ENCODE results near the gene CFAP74. TPM values are rescaled to one million over a fixed set of nuclear protein-coding genes. Genes with fewer than 3 reads are reported as not detected.

The CFAP74 gene
- total RNA-seq, 1 experiment from 2014 or later = 0.28 TPM

DNA sequence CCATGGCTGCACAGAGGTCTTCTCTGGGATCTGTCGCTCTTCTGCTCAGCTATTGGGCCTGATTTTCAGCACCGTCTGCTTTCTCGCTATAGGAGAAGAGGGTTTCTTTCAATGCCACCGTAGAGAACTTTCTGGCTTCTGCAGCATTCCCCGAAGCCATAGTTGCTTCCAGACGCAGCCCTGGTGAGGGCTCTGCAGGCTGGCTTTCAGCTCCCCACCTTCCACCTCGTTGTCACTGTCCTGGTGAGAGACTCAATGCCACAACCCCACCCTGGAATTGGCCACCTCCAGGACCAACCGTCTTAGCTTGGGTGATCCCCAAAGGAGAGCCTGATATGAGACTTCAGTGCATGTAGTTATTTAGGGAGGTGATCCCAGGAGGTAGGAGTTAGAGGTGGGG, 34.6 kb upstream of the CFAP74 start:
- Histone ChIP-seq H3K27me3 (ENCODE audit: insufficient read depth, low read length) (no peaks in the 10 kb centered on the region), H3K56ac (ENCODE audit: insufficient read length, low read depth, low read length) (no peak overlapping the region), H3K79me1 (ENCODE audit: insufficient read depth, low read depth, low read length, poor library complexity, severe bottlenecking) (no peaks in the 10 kb centered on the region), H3K4me1 (ENCODE audit: insufficient read depth, low read length) (no peaks in the 10 kb centered on the region), H2BK120ac (ENCODE audit: low read depth, low read length, poor library complexity, severe bottlenecking) (no peak overlapping the region), H3K9ac (ENCODE audit: extremely low read depth, insufficient read length, low read length) (no peak overlapping the region), H2AFZ (ENCODE audit: low read length) (no peak overlapping the region), H2BK20ac (ENCODE audit: low read depth, low read length, poor library complexity, severe bottlenecking) (no peak overlapping the region), H3K14ac (ENCODE audit: insufficient read depth, low read length) (no peak overlapping the region), H3K9me3 (ENCODE audit: control insufficient read depth, low read depth, low read length) (no peaks in the 10 kb centered on the region), H4K91ac (ENCODE audit: insufficient read length, low read depth, low read length) (no peak overlapping the region), H2BK5ac (ENCODE audit: insufficient read length, low read length) (no peak overlapping the region), H3K18ac (ENCODE audit: insufficient read length, low read depth, low read length) (no peak overlapping the region), H2BK12ac (ENCODE audit: insufficient read length, low read depth, low read length) (no peak overlapping the region), H4K5ac (ENCODE audit: insufficient read length, low read depth, low read length) (no peak overlapping the region), H3K27ac (ENCODE audit: insufficient read length, low read depth, low read length) (no peak overlapping the region), H3T11ph (ENCODE audit: low read length) (no peak overlapping the region), H3K79me2 (ENCODE audit: insufficient read depth, low read length) (no peaks in the 10 kb centered on the region), H3K23ac (ENCODE audit: insufficient read length, low read depth, low read length) (no peak overlapping the region), H3K4me2 (ENCODE audit: insufficient read depth, insufficient read length, low read length) (no peak overlapping the region), H2AK5ac (ENCODE audit: insufficient read length, low read length) (no peak overlapping the region), H3K4ac (ENCODE audit: low read depth, low read length) (no peak overlapping the region), H3K23me2 (ENCODE audit: insufficient read length, low read depth, low read length, poor library complexity, severe bottlenecking) (no peaks in the 10 kb centered on the region), H4K8ac (replicated peaks; ENCODE audit: insufficient read length, low read depth, low read length) (no peak overlapping the region), H2BK15ac (ENCODE audit: low read depth, low read length) (no peak overlapping the region), H4K20me1 (ENCODE audit: control insufficient read depth, insufficient read depth, insufficient read length) (no peaks in the 10 kb centered on the region)
- WGBS (ENCODE audit: extremely low coverage, insufficient read length, low lambda C conversion rate) = no CpG with 5 or more reads among the region's 8 CpGs
- peaks cover 0 to 6% of the 10 kb centered on the region in 2 experiments; a peak in 2 of 4 replicates for H3K4me1 Mint-ChIP-seq
- H3K9me3 Mint-ChIP-seq = no peaks in the 10 kb centered on the region; a peak in 1 of 5 replicates
- H3K27ac Mint-ChIP-seq = peak overlapping the region in 1 of 3 experiments; percentile 62; a peak in 2 of 7 replicates
- H3K27me3 Mint-ChIP-seq (ENCODE audit: low read depth) = peaks cover 2% of the 10 kb centered on the region
- H3K4me3 Mint-ChIP-seq = no peak overlapping the region
- TF ChIP-seq, protein P1, sequence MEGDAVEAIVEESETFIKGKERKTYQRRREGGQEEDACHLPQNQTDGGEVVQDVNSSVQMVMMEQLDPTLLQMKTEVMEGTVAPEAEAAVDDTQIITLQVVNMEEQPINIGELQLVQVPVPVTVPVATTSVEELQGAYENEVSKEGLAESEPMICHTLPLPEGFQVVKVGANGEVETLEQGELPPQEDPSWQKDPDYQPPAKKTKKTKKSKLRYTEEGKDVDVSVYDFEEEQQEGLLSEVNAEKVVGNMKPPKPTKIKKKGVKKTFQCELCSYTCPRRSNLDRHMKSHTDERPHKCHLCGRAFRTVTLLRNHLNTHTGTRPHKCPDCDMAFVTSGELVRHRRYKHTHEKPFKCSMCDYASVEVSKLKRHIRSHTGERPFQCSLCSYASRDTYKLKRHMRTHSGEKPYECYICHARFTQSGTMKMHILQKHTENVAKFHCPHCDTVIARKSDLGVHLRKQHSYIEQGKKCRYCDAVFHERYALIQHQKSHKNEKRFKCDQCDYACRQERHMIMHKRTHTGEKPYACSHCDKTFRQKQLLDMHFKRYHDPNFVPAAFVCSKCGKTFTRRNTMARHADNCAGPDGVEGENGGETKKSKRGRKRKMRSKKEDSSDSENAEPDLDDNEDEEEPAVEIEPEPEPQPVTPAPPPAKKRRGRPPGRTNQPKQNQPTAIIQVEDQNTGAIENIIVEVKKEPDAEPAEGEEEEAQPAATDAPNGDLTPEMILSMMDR (conservative IDR thresholded peaks at IDR 0.05) = no peak
- no peaks in the 10 kb centered on the region for H3K36me3 Mint-ChIP-seq (ENCODE audit: insufficient read depth in 1 of 3, low read depth in 3 of 3)
- no peak for DNase-seq
